HS-5 (cell line): ENCODE measurements around the gene DSE.

Experiments used
- DNase-seq: peaks from one replicate; pipeline ENCODE4 v3.0.0-alpha.2; 2012; ENCODE audit warnings: low read depth

DSE gene

DNA sequence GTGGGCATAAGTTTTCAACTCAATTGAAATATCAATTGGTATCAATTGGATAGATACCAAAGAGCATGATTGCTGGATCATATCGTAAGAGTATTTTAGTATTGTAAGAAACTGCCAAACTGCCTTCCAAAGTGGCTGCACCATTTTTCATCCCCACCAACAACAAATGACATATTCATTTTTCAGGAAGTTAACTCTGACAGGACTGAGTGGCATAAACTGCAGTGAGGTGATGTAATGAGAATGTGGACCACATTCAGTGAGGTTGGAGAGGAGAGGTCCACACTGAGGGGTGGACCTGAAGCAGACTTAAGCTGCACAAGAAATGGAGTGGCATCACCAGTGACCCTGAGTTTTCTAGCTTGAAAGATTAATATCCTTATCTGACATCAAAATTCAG, 78.8 kb downstream of the DSE start:
- DNase-seq, result no peak

GRCh38 chr6:116450185-116450710, 79.5 kb downstream of the DSE start:
- DNase-seq, result no peak

GRCh38 chr6:116450769-116451740, 80.3 kb downstream of the DSE start:
- DNase-seq, result no peak

- no peak for DNase-seq
Observed at GRCh38 chr6:116451916-116452315, 81.2 kb downstream of the DSE start.

DNA sequence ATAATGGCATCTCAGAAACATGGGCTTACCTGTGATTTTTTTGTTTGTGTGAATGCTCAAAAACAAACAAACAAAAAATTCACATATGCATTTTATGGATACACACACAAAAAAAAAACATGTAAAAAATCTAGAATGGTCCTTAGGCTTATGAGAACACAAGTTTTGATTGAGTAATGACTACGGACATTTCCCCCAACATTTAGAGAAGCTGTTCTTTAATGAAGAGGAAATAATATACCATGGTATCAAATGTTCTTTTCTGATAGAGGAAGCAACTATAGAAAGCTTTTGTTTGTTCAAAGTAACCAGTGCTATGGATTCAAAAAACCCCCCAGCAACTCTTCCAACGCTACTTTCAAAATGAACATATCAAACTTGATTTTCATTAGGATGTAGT, 81.8 kb downstream of the DSE start:
- no peak for DNase-seq

DNA sequence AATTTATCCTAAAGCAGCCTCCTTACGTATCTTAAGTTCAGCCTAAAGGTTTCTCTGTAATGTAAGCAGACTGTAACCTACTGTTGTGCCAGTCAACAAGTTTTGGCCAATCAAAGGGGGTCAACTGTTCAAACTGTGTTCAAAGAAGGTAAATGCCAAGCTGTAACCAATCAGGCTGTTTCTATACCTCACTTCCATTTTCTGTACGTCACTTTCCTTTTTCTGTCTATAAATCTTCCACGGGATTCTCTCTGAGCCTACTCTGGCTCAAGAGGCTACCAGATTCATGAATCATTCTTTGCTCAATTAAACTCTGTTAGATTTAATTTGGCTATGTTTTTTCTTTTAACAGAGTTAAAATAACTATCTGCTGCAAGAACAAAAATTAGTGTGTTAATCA, 85.4 kb downstream of the DSE start:
- no peak for DNase-seq

DNA sequence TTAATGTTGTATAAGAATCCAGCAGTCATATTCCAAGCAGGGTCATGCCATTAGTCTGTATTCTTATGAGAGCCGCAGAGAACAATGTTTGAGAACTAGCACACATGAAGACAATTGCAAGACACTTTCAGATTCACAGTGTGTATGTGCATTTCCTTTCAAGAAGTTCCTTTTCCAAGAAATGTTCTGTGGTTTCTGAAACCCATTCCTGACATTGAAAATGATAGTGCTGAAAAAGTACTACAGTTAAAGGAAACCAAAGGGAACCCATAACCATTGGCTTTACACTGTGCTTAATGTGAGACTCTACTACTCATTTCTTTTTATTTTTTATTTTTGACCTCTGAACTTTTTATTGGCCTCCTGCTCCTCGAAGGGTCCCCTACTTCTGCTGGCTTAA, 86.2 kb downstream of the DSE start:
- DNase-seq, result no peak

- no peak for DNase-seq
Observed at GRCh38 chr6:116458264-116458663, 87.5 kb downstream of the DSE start.

GRCh38 chr6:116459927-116460326, 89.2 kb downstream of the DSE start:
- no peak for DNase-seq

DNA sequence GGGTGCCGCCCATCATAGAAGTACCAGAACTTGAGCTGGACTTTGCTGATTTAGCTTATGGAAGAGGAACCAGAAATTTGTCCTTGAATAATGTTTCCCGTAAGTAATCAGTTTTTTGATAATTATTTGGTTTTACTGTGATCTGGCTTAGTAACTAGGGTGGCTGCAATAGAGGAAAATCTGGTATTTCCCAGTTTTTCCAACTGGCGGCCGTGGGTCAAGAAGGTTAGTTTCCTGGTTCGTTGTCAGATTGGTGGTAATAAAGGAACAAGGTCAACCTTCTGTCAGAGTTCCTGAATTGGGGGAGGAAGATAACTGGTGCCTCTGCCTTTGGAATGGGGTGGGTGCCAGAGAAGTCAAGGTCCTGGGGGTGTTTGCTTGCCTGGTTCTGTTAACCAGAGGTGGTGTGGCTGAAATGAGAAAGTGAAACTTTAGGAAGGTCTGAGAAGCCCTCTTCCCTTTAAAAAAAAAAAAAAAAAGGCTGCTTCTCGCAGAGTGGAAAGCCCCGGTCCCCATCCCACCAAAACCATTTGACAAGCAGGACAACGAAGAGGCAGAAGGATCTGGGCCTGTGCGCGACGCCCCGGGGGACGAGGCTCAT, 90.7 kb downstream of the DSE start, which contains the start of gene CALHM6:
Gene CALHM6, plus strand, starts transcription at position 45 of the 601 bp plus-strand sequence. Its CDS starts 555 bp downstream, at position 600.
- DNase-seq, result no peak

DNA sequence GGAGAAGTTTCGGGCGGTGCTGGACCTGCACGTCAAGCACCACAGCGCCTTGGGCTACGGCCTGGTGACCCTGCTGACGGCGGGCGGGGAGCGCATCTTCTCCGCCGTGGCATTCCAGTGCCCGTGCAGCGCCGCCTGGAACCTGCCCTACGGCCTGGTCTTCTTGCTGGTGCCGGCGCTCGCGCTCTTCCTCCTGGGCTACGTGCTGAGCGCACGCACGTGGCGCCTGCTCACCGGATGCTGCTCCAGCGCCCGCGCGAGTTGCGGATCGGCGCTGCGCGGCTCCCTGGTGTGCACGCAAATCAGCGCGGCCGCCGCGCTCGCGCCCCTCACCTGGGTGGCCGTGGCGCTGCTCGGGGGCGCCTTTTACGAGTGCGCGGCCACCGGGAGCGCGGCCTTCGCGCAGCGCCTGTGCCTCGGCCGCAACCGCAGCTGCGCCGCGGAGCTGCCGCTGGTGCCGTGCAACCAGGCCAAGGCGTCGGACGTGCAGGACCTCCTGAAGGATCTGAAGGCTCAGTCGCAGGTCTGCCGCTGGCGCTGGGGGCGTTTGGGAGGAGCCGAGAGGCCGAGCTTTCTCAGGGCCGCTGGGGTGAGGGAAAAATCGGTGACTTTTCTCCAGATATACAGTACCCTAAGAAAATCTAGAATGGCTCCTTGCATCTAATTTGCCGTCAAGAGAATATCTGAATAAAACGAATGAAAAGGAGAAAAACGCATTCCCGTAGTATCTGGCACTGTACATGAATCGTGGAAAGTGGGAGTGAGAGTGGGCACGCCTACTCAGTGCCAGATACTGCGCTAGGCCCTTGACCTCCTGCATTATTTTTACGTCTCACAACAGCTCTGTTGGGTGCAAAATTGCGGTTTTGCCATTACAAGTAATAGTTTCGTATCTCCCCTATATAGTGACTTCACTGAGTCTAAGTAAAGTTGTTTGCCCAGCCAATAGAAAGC, 91.5 kb downstream of the DSE start:
- DNase-seq, result no peak

GRCh38 chr6:116463301-116463700, 92.6 kb downstream of the DSE start:
- DNase-seq, result no peak

DNA sequence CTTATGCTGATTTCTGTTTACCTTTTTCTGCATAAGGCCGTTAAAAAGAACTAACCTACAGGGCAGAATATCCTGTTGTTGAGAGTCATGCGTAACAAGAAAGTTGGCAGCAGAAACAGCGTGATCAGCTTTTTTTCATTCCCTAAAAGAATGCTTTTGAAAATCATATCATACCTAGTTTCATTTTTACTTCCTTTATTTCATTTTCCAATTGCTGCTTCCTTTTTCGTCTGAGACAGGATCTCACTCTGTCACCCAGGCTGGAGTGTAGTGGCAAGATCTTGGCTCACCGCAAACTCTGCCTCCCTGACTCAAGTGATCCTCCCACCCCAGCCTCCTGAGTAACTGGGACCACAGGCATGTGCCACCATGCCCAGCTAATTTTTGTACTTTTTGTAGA, 94.5 kb downstream of the DSE start:
- no peak for DNase-seq

GRCh38 chr6:116467096-116467495, 96.3 kb downstream of the DSE start:
- no peak for DNase-seq

- no peak for DNase-seq
Observed at GRCh38 chr6:116467514-116467913, 96.8 kb downstream of the DSE start.

DNA sequence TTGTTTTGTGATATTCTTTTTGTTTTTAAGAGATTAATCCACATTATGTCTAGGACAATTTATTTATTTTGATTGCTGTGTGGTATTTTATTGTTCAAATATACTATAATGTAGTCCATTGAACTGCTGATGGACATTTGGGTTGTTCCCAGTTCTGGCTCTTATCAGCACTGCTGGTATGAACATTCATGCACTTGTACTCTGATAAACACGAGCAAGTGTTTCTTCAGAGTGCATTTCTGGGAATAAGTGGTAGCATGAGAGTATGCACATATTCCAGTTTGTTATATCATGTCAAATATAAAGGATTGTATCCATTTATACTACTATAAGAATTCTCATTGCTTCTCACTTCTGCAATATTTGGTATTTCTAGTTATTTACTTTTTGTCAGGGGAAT, 97.5 kb downstream of the DSE start:
- no peak for DNase-seq

DNA sequence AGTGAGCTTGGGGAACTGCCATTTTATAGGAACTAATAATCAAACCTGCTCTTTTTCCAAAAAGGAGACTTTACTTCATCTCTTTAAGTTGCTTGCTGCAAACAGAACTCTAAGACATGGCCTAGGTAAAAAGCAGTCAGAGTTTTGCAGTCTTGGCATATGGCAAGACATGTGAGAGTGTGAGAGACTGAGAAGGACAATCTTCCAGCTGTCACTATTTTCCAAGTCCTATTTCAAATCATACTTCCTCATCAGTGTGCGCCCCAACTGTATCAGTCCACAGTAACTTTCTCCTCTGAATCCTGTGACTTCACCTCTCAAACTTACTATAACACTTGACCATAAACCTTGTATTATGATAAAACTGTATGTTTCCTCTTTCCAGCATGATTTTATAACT, 100.8 kb downstream of the DSE start:
- no peak for DNase-seq

DNA sequence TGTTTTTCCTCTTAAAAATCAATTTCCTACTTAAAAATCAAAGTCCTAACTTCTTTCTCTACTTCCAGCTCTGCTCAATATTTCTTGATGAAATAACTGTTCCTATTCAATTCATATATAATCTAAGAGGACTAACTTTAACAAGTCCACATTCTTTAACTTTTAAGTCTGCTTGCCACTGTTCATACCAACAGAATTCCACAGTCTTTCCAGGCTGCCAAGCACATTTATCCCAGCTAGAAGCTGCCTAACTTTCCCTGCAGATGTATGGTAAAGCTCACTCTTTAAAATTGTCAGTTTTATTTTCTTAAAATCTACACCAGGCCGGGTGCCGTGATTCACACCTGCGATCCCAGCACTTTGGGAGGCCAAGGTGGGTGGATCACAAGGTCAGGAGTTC, 102.0 kb downstream of the DSE start:
- DNase-seq, result no peak

DNA sequence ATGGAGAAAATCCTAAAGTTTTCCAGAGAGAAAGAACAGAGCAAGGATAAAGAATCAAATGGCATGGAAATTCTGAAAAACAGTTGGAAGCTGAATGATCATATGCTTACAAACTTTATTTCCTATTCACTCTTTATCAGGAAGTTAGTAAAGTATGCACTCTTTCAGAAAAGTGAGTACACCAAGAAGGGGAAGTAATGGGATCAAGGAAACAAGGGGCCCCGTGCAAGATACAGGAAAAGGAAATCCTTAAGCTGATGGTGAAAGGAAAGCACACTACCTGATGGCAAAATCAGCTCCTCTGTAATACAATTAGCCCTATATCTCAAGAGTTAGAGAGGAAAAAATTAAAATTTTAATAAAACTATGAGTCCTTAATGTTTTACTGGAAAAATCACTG, 104.4 kb downstream of the DSE start:
- no peak for DNase-seq

DNA sequence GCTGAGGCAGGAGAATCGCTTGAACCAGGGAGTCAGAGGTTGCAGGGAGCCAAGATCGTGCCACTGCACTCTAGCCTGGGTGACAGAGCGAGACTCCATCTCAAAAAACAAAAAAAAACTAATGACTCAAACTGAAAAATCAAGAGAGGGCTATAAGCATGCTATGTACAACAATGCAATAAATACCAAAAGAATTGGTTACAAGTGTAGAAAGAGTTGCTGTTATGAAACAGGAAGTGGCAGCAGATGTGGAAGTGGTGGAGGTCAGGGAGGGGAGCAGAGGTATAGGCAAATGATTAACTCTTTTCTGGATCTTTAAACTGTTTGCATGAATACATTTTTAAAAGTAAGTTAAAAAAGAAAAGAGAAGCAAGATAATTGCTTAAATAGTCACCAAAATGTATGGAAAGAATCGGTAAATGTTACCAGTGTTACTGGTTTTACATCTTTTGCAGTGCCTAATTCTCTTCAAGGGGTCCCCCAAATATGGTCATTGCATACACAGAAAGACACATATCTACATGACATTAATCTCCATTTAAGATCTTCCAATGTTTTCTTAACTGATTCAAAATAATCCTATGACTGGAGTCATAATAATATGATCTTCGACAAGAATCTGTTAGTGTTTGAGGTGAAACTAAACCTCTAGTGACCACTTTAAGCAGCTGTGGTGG, 105.4 kb downstream of the DSE start:
- DNase-seq, result peak; percentile 35

GRCh38 chr6:116482780-116483179, 112.0 kb downstream of the DSE start:
- no peak for DNase-seq
